Measurements from ENCODE around the gene GUK1. TPM values are rescaled to one million over a fixed set of nuclear protein-coding genes. Genes with fewer than 3 reads are reported as not detected.

The GUK1 gene
- total RNA-seq, 4 donors from 2014 or later: 359 to 470 (median 422) TPM

DNA sequence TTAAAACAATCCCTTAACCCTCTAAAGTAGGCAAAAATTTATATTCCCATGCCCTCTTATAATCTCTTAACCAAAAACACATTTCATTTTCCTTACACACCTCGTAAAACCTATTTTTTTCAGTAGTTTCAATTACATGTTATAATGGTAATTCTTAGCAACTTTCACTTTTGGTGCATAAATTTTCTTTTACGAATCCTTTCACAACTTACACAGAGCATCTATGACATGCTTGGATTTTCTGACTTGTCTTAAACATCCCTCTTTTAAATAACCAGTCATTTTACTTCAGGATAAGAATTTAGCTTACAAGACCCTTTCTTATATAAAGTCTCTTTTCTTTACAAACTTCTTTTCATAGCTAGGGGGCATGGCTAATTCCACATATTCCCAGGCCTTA, 22.0 kb upstream of the GUK1 start:
- WGBS, 2 donors: 86 to 87% methylated on average over 2 of the region's 2 CpGs
- TF ChIP-seq POLR2A (IDR thresholded peaks at IDR 0.05): no peak
- TF ChIP-seq, protein P1, sequence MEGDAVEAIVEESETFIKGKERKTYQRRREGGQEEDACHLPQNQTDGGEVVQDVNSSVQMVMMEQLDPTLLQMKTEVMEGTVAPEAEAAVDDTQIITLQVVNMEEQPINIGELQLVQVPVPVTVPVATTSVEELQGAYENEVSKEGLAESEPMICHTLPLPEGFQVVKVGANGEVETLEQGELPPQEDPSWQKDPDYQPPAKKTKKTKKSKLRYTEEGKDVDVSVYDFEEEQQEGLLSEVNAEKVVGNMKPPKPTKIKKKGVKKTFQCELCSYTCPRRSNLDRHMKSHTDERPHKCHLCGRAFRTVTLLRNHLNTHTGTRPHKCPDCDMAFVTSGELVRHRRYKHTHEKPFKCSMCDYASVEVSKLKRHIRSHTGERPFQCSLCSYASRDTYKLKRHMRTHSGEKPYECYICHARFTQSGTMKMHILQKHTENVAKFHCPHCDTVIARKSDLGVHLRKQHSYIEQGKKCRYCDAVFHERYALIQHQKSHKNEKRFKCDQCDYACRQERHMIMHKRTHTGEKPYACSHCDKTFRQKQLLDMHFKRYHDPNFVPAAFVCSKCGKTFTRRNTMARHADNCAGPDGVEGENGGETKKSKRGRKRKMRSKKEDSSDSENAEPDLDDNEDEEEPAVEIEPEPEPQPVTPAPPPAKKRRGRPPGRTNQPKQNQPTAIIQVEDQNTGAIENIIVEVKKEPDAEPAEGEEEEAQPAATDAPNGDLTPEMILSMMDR (IDR thresholded peaks at IDR 0.05): no peak
- intact Hi-C loops (cut with DNase I; ENCODE audit: low total_unique reads): no loop called here
- no peak for DNase-seq (ENCODE audit: low spot score in 2 of 2)
- no peak overlapping the region for H3K4me3 ChIP-seq (ENCODE audit: low read depth, poor library complexity, severe bottlenecking)

- WGBS, 2 donors: 19 to 35% methylated on average over 1 of the region's 1 CpG
- no peak for DNase-seq (ENCODE audit: low spot score in 2 of 2)
- intact Hi-C loops (cut with DNase I; ENCODE audit: low total_unique reads): loop anchor here (10.0 kb wide), 1 partner anchor 364 kb away; the partner anchor contains the start of gene RNF187
- no peak overlapping the region for H3K4me3 ChIP-seq (ENCODE audit: low read depth, poor library complexity, severe bottlenecking)
- TF ChIP-seq, protein P1 (IDR thresholded peaks at IDR 0.05): no peak
- TF ChIP-seq POLR2A (IDR thresholded peaks at IDR 0.05): no peak
Measured at GRCh38 chr1:228120351-228120750, 19.7 kb upstream of the GUK1 start.

DNA sequence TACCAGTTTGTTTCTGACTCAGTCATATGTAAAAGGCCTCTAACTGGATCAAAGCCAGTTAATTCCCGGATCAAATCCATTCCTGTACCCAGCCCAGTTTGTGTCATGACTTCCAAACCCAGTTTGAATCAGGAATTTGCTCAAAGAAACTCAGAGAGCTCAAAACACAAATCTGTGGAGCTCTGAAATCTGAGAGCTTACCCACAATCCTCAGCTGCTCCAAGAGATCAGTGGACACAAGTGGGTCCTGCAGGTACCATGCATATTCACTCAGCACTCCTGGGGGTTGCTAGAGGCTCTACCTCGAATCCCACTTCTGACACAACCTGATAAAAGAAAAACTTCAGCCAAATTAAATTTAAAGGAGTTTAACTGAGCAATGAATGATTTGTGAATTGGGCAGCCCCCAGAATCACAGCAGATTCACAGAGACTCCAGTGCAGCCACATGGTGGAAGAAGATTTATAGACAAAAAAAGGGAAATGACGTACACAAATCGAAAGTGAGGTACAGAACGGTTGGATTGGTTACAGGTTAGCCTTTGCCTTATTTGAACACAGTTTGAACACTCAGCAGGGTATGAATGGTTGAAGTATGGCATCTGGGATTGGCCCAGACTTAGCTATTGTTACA, 19.1 kb upstream of the GUK1 start:
- TF ChIP-seq, protein P1 (IDR thresholded peaks at IDR 0.05): no peak
- no peak for TF ChIP-seq POLR2A (IDR thresholded peaks at IDR 0.05)
- WGBS, 2 donors: 37 to 43% methylated on average over 5 of the region's 5 CpGs
- DNase-seq (ENCODE audit: low spot score in 2 of 2): peak in 1 of 2 donors; percentile 10
- H3K4me3 ChIP-seq (ENCODE audit: low read depth, poor library complexity, severe bottlenecking): no peak overlapping the region
- intact Hi-C loops (cut with DNase I; ENCODE audit: low total_unique reads): loop anchor here (10.0 kb wide), 1 partner anchor 364 kb away; the partner anchor contains the start of gene RNF187

DNA sequence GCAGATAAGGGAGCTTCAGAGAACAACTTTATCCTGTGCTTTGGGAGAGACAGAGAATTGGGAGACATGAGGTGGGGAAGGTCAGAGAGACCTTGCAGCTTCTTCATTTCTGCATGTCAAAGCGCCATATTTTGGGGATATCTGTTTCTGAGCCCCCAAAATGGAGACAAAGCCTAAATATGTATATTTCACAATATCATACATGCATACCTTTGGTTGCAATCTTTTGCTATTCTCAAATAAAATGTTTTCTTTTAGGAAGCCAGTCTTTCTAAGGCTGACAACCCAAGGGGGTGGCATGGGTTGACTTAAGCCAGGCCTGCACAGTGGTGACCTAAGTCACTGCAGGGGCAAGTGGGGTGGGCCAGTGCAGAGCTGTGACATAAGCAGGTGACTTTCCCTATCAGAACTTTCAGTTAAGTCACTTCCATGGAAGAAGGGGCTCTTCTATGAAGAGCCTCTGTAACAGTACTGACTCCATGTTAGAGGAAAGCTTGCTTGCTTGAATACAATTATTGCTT, 17.1 kb upstream of the GUK1 start:
- intact Hi-C loops (cut with DNase I; ENCODE audit: low total_unique reads): loop anchor here (10.0 kb wide), 1 partner anchor 362 kb away; the partner anchor contains the start of gene RNF187
- no peak overlapping the region for H3K4me3 ChIP-seq (ENCODE audit: low read depth, poor library complexity, severe bottlenecking)
- DNase-seq (ENCODE audit: low spot score in 2 of 2): peak in 1 of 2 donors; percentile 8
- TF ChIP-seq POLR2A (IDR thresholded peaks at IDR 0.05): no peak
- TF ChIP-seq, protein P1 (IDR thresholded peaks at IDR 0.05): no peak
- WGBS, 2 donors: 70 to 80% methylated on average over 1 of the region's 1 CpG

DNA sequence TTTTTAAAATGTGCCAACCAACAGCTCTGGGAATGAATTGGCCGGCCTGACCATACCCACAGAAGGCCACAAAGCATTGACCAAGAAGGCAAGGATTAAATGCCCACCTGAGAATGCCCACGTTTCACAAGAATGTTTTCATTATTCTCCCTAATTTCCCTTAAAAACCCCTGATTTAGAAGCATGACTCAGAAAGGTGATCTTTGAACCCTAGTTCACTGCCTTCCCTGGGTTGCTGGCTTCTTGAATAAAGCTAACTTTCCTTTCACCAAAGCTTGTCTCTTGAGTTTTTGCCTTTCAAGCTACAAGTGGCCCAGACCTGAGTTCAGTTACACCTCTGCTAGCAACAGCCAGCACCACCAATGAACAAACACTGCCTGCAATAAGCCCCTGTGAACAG, 16.6 kb upstream of the GUK1 start:
- no peak overlapping the region for H3K4me3 ChIP-seq (ENCODE audit: low read depth, poor library complexity, severe bottlenecking)
- TF ChIP-seq POLR2A (IDR thresholded peaks at IDR 0.05): no peak
- TF ChIP-seq, protein P1 (IDR thresholded peaks at IDR 0.05): no peak
- WGBS, 2 donors: 77 to 84% methylated on average over 2 of the region's 2 CpGs
- peak in 1 of 2 donors; percentile 43 for DNase-seq (ENCODE audit: low spot score in 2 of 2)
- intact Hi-C loops (cut with DNase I; ENCODE audit: low total_unique reads): loop anchor here (10.0 kb wide), 1 partner anchor 361 kb away; the partner anchor contains the start of gene RNF187

All from lower leg skin (tissue), 4 donors.